SU-DHL-6 (cell line): ENCODE data around the gene ACOT4.
A peak's percentile ranks its signal among the peaks of the same experiment; 100 is the strongest.
"Not testable (repeated sequence)": the region's sequence is repeated elsewhere in the genome, so short reads cannot be mapped to it uniquely, and the experiment has no call there.

Source experiments
- H2AFZ ChIP-seq: fragments of 200-600 bp; sonication (generic); 2 replicates; pipeline ENCODE4 v1.6.1; 2014; ENCODE audit warnings: low read depth, mild to moderate bottlenecking, moderate library complexity, mixed read lengths, antibody characterized with exemption, low read length; ENCODE audit not compliant: severe bottlenecking
- H3F3A ChIP-seq: fragments of 200-600 bp; shearing (Covaris generic); 2 replicates; pipeline ENCODE4 v1.6.0; 2016; ENCODE audit warnings: antibody characterized with exemption, mild to moderate bottlenecking; ENCODE audit not compliant: insufficient read depth
- H3K27ac ChIP-seq: fragments of 200-600 bp; sonication (generic); 2 replicates; pipeline ENCODE4 v1.5.1; 2016; ENCODE audit warnings: low read depth, mild to moderate bottlenecking, low read length, moderate library complexity, mixed read lengths
- H3K27me3 ChIP-seq: fragments of 200-600 bp; sonication (generic), shearing (Covaris generic); 2 replicates; pipeline ENCODE4 v1.6.0; 2014; ENCODE audit warnings: mild to moderate bottlenecking, low read length
- H3K36me3 ChIP-seq: fragments of 200-600 bp; sonication (generic); 2 replicates; pipeline ENCODE4 v1.6.1; 2014; ENCODE audit warnings: mild to moderate bottlenecking, low read length, mixed read lengths
- H3K4me2 ChIP-seq: fragments of 300-600, 200-600 bp; shearing (Covaris generic), sonication (generic); 2 replicates; pipeline ENCODE4 v1.6.0; 2014; ENCODE audit warnings: low read length, low read depth, mild to moderate bottlenecking; ENCODE audit not compliant: poor library complexity, severe bottlenecking
- H3K4me3 ChIP-seq: fragments of 200-600 bp; sonication (generic); 2 replicates; pipeline ENCODE4 v1.5.1; 2014; ENCODE audit warnings: antibody characterized with exemption, low read length, mild to moderate bottlenecking, mixed read lengths; ENCODE audit not compliant: insufficient read depth, poor library complexity, severe bottlenecking
- H3K79me2 ChIP-seq: fragments of 200-600 bp; sonication (generic); 2 replicates; pipeline ENCODE4 v1.6.1; 2014; ENCODE audit warnings: mild to moderate bottlenecking, low read length, moderate library complexity; ENCODE audit not compliant: insufficient read depth
- H3K9ac ChIP-seq: fragments of 200-600 bp; sonication (generic); 2 replicates; pipeline ENCODE4 v1.7.0; 2014; ENCODE audit warnings: mild to moderate bottlenecking, low read length
- H3K9me2 ChIP-seq: fragments of 200-600 bp; sonication (generic); replicated peaks from 2 replicates; pipeline ENCODE4 v1.6.1; 2014; ENCODE audit warnings: low read length; ENCODE audit not compliant: insufficient read depth
- H3K9me3 ChIP-seq: fragments of 200-600 bp; sonication (generic); 2 replicates; pipeline ENCODE4 v1.6.1; 2014; ENCODE audit warnings: low read length, mixed read lengths; ENCODE audit not compliant: insufficient read depth
- H4K20me1 ChIP-seq: fragments of 200-600 bp; sonication (generic); 2 replicates; pipeline ENCODE4 v1.6.1; 2014; ENCODE audit warnings: low read depth, mild to moderate bottlenecking, antibody characterized with exemption, low read length, moderate library complexity, mixed read lengths
- EZH2phosphoT487 ChIP-seq: fragments of 200-600 bp; sonication (generic), shearing (Covaris generic); conservative IDR thresholded peaks from 2 replicates; pipeline ENCODE4 v1.6.1; 2018; ENCODE audit warnings: mild to moderate bottlenecking, antibody characterized with exemption, low read length, moderate library complexity, mixed read lengths
- TF ChIP-seq, protein P1 (sequence below): fragments of 200-600 bp; sonication (generic); IDR thresholded peaks from one replicate; pipeline ENCODE4 v1.5.1; 2017; ENCODE audit warnings: antibody characterized with exemption, mild to moderate bottlenecking, low read length, moderate library complexity; ENCODE audit not compliant: insufficient read depth, poor library complexity, severe bottlenecking

Gene ACOT4

DNA sequence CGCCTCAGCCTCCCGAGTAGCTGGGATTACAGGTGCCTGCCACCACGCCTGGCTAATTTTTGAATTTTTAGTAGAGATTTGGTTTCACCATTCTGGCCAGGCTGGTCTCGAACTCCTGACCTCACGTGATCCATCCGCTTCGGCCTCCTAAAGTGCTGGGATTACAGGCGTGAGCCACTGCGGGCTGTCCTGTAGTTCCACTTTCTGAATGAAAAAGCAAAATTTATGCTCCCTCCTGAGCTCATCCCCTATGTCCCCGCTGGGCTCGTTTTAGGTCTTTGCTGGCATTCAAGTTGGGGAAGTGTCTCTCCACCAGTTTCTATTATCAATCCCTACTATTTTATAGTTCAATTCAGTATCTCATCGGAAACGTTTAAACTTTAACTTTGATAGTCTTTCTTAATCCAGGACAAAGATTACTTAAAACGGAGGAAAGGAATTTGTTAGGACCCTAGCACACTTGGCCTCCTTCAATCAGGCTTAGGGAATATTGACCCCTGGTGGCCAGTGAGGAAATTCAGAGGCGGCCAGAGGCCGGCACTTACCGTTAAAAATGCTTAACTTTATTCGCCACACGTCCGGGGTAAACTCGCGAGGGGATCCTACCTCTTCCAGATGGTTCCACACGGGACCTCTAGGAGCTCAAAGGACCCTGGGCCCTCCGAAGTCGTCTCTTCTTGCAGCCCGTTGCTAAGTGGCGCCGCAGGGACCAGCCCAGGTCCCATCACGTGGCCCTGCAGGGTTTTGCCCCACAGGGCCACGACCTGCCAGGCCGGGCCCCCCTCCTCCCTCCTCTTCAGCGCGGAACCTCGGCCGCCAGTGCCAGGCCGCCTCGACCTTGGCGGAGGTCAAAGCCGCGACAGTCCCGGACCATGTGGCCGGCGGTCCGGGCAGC lies 41.7 kb downstream of the ACOT4 start:
- TF ChIP-seq, protein P1, sequence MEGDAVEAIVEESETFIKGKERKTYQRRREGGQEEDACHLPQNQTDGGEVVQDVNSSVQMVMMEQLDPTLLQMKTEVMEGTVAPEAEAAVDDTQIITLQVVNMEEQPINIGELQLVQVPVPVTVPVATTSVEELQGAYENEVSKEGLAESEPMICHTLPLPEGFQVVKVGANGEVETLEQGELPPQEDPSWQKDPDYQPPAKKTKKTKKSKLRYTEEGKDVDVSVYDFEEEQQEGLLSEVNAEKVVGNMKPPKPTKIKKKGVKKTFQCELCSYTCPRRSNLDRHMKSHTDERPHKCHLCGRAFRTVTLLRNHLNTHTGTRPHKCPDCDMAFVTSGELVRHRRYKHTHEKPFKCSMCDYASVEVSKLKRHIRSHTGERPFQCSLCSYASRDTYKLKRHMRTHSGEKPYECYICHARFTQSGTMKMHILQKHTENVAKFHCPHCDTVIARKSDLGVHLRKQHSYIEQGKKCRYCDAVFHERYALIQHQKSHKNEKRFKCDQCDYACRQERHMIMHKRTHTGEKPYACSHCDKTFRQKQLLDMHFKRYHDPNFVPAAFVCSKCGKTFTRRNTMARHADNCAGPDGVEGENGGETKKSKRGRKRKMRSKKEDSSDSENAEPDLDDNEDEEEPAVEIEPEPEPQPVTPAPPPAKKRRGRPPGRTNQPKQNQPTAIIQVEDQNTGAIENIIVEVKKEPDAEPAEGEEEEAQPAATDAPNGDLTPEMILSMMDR = peak; percentile 65
- no peak for TF ChIP-seq EZH2phosphoT487
- Histone ChIP-seq H3K4me3 (no peak overlapping the region), H2AFZ (peak overlapping the region; percentile 88), H3K36me3 (no peaks in the 10 kb centered on the region), H3K9me3 (no peaks in the 10 kb centered on the region), H3K4me2 (peak overlapping the region; percentile 56), H4K20me1 (no peaks in the 10 kb centered on the region), H3K27me3 (no peaks in the 10 kb centered on the region), H3F3A (no peaks in the 10 kb centered on the region), H3K9ac (peak overlapping the region; percentile 35), H3K9me2 (no peaks in the 10 kb centered on the region), H3K27ac (no peak overlapping the region), H3K79me2 (no peaks in the 10 kb centered on the region)

GRCh38 chr14:73634011-73634833 lies 42.5 kb downstream of the ACOT4 start:
- H3K27ac ChIP-seq = no peak overlapping the region
- peak overlapping the region; percentile 56 for H3K4me2 ChIP-seq
- TF ChIP-seq, protein P1 = no peak
- TF ChIP-seq EZH2phosphoT487 = 0 out of 2 replicates have a peak, but pooled peaks have one; percentile 90
- peak overlapping the region; percentile 88 for H2AFZ ChIP-seq
- no peaks in the 10 kb centered on the region for H3K36me3 ChIP-seq
- no peaks in the 10 kb centered on the region for H4K20me1 ChIP-seq
- no peaks in the 10 kb centered on the region for H3K9me3 ChIP-seq
- H3K9ac ChIP-seq = peak overlapping the region; percentile 35
- no peak overlapping the region for H3K4me3 ChIP-seq
- H3K27me3 ChIP-seq = no peaks in the 10 kb centered on the region
- H3K9me2 ChIP-seq = no peaks in the 10 kb centered on the region
- no peaks in the 10 kb centered on the region for H3F3A ChIP-seq
- no peaks in the 10 kb centered on the region for H3K79me2 ChIP-seq

DNA sequence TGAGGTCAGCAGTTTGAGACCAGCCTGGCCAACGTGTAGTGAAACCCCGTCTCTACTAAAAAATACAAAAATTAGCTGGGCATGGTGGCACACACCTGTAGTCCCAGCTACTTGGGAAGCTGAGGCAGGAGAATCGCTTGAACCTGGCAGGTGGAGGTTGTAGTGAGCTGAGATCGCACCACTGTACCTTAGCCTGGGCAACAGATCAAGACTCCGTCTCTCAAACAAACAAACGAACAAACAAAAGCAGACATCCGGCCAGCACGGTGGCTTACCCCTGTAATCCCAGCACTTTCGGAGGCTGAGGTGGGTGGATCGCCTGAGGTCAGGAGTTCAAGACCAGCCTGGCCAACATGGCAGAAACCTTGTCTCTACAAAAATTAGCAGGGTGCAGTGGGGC lies 44.7 kb downstream of the ACOT4 start:
- not testable (repeated sequence) for H3K4me2 ChIP-seq, H3K9me3 ChIP-seq

More for the DNA sequence above, 44.7 kb downstream of the ACOT4 start:
- H4K20me1 ChIP-seq, H3K4me3 ChIP-seq, H3K27me3 ChIP-seq, H3K79me2 ChIP-seq, H3K9ac ChIP-seq, H3K27ac ChIP-seq, H2AFZ ChIP-seq, H3K36me3 ChIP-seq, H3F3A ChIP-seq, H3K9me2 ChIP-seq: not testable (repeated sequence)
